Osteoblast (primary cell): ENCODE measurements around the gene VANGL2. TPM values are rescaled to one million over a fixed set of nuclear protein-coding genes. Genes with fewer than 3 reads are reported as not detected.
"Not testable (repeated sequence)": the region's sequence is repeated elsewhere in the genome, so short reads cannot be mapped to it uniquely, and the experiment has no call there.

Experiments
- DNase-seq: peaks from one replicate; pipeline ENCODE4 v3.0.0; 2011; ENCODE audit warnings: low spot score, mixed read lengths; ENCODE audit not compliant: insufficient read length; ENCODE audit errors: missing footprints
- H2AFZ ChIP-seq: 2 replicates; pipeline ENCODE4 v1.6.0; 2011; ENCODE audit warnings: mild to moderate bottlenecking, low read length
- H3K27ac ChIP-seq: 2 replicates; pipeline ENCODE4 v1.5.1; 2011; ENCODE audit warnings: mild to moderate bottlenecking, low read depth, low read length, moderate library complexity
- H3K27me3 ChIP-seq: 2 replicates; pipeline ENCODE4 v1.6.0; 2012; ENCODE audit warnings: mild to moderate bottlenecking, control low read depth, inconsistent platforms, low read length, moderate library complexity; ENCODE audit not compliant: insufficient read depth
- H3K36me3 ChIP-seq: 2 replicates; pipeline ENCODE4 v1.5.1; 2011; ENCODE audit warnings: mild to moderate bottlenecking, low read length, control low read depth, moderate library complexity; ENCODE audit not compliant: insufficient read depth
- H3K4me1 ChIP-seq: 2 replicates; pipeline ENCODE4 v1.5.1; 2011; ENCODE audit warnings: mild to moderate bottlenecking, low read length, control low read depth, moderate library complexity; ENCODE audit not compliant: insufficient read depth
- H3K4me2 ChIP-seq: 2 replicates; pipeline ENCODE4 v1.6.0; 2011; ENCODE audit warnings: mild to moderate bottlenecking, low read length; ENCODE audit not compliant: insufficient read depth
- H3K4me3 ChIP-seq: fragments of 200-600 bp; sonication (generic); 3 replicates; pipeline ENCODE4 v1.5.1; 2012; ENCODE audit warnings: mild to moderate bottlenecking, low read length, inconsistent platforms; ENCODE audit not compliant: insufficient read depth
- H3K79me2 ChIP-seq: 2 replicates; pipeline ENCODE4 v1.6.0; 2012; ENCODE audit warnings: mild to moderate bottlenecking, low read length, control low read depth, inconsistent platforms; ENCODE audit not compliant: insufficient read depth
- H3K9me3 ChIP-seq: 2 replicates; pipeline ENCODE4 v1.5.1; 2011; ENCODE audit warnings: low read depth, low read length, control low read depth
- H4K20me1 ChIP-seq: 2 replicates; pipeline ENCODE4 v1.6.0; 2012; ENCODE audit warnings: mild to moderate bottlenecking, low read length, control low read depth; ENCODE audit not compliant: insufficient read depth
- CTCF ChIP-seq: IDR thresholded peaks from 2 replicates; pipeline ENCODE4 v1.5.1; 2011; ENCODE audit warnings: mild to moderate bottlenecking, low read depth, low read length, moderate library complexity; ENCODE audit errors: extremely low read depth
- total RNA-seq: library from RNA; depleted of rRNA; stranded (reverse); fragments of >200 nt; gene quantifications from 2 replicates; pipeline ENCODE4 v1.2.3, GENCODE V29; 2012

VANGL2 gene
- total RNA-seq, 1 donor, result not detected

GRCh38 chr1:160377585-160378206 lies 22.7 kb upstream of the VANGL2 start:
- no peak overlapping the region for H3K4me3 ChIP-seq
- no peaks in the 10 kb centered on the region for H3K79me2 ChIP-seq
- no peak overlapping the region for H3K27ac ChIP-seq
- TF ChIP-seq CTCF, result no peak
- H4K20me1 ChIP-seq, result no peaks in the 10 kb centered on the region
- peak overlapping the region; percentile 37 for H3K4me2 ChIP-seq
- peak; percentile 85 for DNase-seq
- peaks cover 16% of the 10 kb centered on the region for H3K4me1 ChIP-seq
- no peak overlapping the region for H2AFZ ChIP-seq
- no peaks in the 10 kb centered on the region for H3K9me3 ChIP-seq
- H3K36me3 ChIP-seq, result no peaks in the 10 kb centered on the region
- H3K27me3 ChIP-seq, result peaks cover 12% of the 10 kb centered on the region

GRCh38 chr1:160384812-160385211 lies 15.6 kb upstream of the VANGL2 start:
- not testable (repeated sequence) for H3K4me1 ChIP-seq, H4K20me1 ChIP-seq, H3K27me3 ChIP-seq, DNase-seq, H3K4me3 ChIP-seq, H3K36me3 ChIP-seq, H3K4me2 ChIP-seq, H3K9me3 ChIP-seq, H2AFZ ChIP-seq, H3K79me2 ChIP-seq, H3K27ac ChIP-seq

GRCh38 chr1:160388406-160388805 lies 12.0 kb upstream of the VANGL2 start:
- not testable (repeated sequence) for H3K4me1 ChIP-seq, H3K27ac ChIP-seq, H4K20me1 ChIP-seq, H3K4me2 ChIP-seq, H2AFZ ChIP-seq, DNase-seq, H3K9me3 ChIP-seq, H3K79me2 ChIP-seq, H3K36me3 ChIP-seq, H3K27me3 ChIP-seq, H3K4me3 ChIP-seq

- no peak overlapping the region for H3K4me2 ChIP-seq
Measured at GRCh38 chr1:160394673-160395072, 5.7 kb upstream of the VANGL2 start.

More at GRCh38 chr1:160394673-160395072, 5.7 kb upstream of the VANGL2 start:
- Histone ChIP-seq H3K27ac (no peak overlapping the region), H3K9me3 (no peaks in the 10 kb centered on the region), H2AFZ (no peak overlapping the region), H3K4me3 (no peak overlapping the region), H3K36me3 (no peaks in the 10 kb centered on the region), H4K20me1 (no peaks in the 10 kb centered on the region), H3K4me1 (no peaks in the 10 kb centered on the region), H3K27me3 (peaks cover 23% of the 10 kb centered on the region), H3K79me2 (no peaks in the 10 kb centered on the region)
- DNase-seq, result no peak
- TF ChIP-seq CTCF, result no peak
